NCI-H2196 treated with DMSO at 0.1 percent for 48 hours (cell line): Measurements from ENCODE around the gene PRKAR1B.

ENCODE experiments used
- DNase-seq: peaks from one replicate; lab custom pipeline; 2025; ENCODE audit not compliant: unreplicated experiment; lab: John Stamatoyannopoulos, UW

PRKAR1B gene

DNA sequence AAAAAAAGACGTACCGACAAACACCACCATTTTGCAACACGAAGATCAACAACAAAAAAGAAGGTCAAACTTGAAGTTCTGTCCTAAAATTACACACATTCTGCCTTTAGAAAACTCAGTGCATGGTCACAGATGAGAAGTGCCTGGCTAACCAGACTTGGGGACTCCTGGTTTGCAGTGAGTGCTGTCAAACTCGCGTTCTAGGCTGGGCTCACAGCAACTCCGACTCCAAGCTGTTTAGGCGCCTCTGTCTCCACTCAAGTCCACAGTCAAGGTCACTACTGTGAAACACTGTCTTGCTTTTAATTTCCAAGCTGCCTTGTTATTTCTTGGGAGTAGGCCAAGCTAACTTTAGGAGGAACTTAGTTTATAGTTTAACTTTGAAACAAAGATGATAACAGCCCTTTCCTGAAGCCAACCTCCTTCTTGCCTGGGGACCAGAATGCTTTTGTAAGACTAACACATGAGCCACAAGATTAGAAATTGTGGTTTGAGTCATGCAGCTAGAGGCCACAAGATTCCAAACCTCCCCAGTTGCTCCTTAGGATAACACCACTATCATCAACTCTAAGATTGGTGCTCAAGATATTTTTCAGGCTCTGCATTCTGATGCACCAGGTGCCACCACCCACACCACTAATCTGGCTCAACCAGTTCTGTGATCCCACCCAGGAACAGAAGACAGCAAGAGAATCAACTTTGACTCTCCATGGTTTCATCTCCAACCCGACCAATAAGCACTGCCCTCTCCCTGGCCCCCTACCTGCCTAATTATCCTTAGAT, 1.7 kb downstream of the PRKAR1B start:
- DNase-seq = no peak

DNA sequence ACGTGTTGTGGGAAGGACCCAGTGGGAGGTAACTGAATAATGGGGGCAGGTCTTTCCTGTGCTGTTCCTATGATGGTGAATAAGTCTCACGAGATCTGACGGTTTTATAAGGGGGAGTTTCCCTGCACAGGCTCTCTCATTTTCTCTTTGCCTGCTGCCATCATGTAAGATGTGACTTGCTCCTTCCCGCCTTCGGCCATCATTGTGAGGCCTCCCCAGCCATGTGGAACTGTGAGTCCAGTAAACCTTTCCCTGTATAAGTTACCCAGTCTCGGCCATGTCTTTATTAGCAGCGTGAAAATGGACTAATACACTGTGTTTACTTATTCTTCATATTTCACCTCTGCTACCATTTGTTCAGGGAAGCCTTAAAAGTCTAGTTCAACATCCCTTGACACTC, 2.8 kb downstream of the PRKAR1B start:
- DNase-seq = no peak

DNA sequence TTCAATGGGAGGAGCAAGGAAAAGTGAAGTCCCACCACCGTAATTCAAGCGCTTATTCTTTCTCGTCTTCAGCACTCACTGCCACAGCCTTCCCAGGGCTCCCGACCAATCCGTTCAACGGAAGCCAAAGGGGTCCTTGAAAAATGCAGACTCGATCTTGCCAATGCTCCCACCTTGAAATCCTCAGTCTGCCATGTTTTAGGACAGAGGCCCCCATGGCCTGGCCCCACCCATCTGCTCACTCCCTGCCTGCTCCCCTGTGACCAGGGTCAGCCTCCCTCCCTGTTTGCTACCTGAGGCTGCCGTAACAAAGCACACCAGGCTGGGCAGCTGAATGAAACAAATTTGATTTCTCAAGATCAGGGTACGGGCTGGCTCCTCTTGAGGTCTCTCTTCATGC, 3.5 kb downstream of the PRKAR1B start:
- DNase-seq = no peak

DNA sequence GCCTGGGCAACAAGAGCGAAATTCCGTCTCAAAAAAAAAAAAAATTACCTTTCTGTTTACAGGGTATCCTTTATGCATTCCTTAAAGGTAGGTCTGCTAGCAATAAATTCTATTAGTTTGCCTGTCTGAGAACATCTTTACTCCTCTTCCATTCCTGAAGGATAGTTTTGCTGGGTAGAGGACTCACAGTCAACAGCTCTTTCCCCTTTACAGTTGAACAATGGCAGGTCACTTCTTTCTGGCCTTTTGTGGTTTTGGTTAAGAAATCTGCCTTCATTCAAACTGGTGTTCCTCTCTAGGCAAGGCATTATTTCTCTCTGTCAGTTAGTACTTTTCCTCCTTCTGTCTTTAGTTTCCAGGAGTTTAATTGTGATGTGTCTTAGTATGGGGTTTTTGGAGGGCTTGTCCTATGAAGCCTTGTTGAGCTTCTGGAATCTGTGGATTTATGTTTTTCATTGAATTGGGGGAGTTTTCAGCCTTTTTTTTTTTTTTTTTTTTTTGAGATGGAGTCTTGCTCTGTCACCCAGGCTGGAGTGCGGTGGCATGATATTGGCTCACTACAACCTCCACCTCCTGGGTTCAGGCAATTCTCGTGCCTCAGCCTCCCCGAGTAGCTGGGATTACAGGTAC, 5.3 kb downstream of the PRKAR1B start:
- no peak for DNase-seq

DNA sequence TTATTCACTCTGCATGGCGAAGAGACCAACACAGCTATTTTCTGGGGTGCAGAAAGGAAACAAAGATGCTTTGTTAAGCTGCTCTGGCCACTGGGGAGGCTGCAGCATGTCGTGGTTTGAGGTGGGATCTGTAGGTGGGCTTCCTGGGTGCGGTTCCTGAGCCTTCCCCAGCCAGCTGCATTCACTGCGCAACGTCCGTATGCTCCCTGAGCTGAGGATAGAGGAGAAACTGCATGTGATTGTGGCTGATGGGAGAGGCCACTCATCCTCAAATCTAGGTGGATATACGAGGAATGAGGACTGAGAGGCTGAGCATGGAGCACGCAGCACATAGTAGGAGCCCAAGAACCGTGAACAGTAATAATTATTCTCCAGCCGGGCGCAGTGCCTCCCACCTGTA, 10.4 kb downstream of the PRKAR1B start:
- DNase-seq = no peak

DNA sequence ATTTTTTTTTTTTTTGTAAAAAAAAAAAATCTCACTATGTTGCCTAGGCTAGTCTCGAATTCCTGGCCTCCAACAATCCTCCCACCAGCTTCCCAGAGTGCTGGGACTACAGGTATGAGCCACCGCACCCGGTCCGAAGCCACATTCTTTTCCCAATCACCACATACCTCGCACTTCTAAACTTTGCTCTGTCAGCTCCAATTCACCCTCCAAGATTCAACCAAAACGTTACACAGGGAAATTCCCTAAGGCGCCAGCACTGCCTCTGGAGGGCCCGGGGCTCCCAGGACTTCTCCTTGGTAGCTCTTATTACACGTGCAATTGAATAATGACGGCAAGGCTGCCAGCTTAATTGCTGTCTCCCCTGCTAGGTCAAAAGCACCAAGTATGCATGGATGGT, 10.9 kb downstream of the PRKAR1B start:
- no peak for DNase-seq

DNA sequence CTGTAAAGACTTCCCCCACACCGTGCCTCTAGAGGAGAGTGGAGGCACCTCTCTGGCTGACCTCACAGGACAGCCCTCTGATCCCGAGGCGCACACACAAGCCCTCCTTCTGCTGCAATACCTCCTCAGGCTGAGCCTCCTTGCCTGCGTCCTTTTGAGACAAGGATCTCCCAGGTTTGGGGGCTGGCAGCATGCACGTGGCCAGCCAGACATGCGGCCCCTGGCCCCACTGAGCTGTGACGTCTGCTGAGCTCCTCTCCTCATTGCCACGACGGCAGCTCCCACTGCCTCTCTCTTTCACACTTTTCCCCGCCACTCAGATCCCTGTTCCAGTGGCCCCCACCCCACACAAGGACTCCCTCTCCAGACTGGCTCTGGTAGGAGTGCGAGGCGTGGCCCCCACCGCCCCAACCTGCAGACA, 12.8 kb downstream of the PRKAR1B start:
- no peak for DNase-seq

DNA sequence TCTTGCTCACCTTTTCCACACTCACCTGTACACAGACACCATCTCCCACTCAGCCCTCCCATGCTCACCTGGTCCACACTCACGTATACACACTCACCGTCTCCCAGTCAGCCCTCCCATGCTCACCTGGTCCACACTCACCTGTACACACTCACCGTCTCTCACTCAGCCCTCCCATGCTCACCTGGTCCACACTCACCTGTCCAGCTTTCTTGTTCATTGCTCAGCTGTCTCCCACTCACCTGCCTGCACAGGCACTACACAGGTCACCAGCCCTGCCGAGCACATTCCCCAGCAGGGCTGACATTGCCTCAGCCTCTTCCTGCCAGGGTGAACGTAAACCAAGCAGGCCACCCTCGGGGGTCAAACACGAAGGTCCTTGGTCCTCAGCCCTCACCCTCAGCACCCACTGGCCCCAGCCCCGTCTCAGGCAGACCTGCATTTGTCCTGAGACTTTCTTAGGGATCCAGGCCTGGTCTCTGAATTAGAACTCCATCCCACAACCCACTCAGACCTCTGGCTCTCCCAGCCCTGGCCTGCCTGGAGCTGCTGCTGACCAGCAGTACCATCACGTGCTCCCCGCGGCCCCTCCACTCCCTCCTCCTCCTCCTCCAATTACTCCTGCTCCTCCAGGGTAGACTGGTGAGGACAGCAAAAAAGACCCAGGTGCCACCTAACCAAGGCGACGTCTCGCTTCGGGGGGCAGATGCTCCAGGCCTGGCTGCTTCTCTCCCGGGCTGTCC, 13.4 kb downstream of the PRKAR1B start:
- no peak for DNase-seq

DNA sequence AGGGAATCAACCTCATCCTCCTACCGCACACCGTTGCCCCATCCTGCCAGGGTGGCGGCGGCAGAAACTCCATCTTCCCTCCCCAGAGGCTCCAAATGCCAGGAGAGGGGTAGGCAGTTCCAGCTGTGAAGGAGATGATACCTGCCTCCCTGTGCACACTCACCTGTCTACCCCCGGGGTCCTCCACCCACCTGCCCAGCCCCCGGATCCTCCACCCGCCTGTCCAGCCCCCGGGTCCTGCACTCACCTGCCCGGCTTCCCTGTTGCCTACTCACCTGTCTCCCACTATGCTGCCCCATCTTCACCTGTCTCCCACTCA, 14.0 kb downstream of the PRKAR1B start:
- no peak for DNase-seq

DNA sequence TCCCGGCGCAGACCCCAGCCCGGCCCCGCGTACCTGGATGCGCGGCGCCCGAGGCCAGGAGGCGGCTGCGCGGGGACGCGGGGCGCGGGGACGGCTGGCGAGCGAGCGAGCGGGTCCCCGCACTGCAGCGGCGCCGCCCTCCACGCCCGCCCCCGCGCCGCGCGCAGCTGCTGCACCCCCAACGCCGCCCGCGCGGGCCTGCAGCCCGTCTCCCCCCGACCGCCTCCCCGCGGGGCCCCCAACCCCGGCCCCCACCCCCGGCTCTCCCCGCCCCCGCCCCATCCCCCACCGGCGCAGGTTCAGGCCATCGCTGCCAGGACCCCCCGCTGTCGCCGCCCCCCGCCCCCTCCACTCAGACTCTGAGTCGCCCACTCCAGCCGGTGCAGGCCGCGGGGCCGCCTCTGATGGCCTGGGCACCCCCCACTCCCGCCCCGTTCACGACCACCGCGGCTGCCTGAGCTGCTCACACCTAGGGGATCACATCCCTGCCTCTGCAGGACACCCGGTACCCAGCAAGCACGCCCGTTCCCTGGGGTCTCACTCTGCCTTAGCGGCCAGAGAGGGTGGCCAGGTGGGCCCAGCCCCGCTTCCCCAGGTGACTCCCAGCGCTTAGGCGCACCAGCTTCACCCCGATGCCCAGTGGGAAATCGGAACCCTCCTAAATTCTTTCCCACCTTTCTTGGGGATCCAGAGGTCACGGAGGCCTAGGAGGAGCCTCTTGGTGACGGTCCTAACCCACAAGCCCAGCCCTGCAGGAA, 14.5 kb downstream of the PRKAR1B start:
- DNase-seq = no peak

DNA sequence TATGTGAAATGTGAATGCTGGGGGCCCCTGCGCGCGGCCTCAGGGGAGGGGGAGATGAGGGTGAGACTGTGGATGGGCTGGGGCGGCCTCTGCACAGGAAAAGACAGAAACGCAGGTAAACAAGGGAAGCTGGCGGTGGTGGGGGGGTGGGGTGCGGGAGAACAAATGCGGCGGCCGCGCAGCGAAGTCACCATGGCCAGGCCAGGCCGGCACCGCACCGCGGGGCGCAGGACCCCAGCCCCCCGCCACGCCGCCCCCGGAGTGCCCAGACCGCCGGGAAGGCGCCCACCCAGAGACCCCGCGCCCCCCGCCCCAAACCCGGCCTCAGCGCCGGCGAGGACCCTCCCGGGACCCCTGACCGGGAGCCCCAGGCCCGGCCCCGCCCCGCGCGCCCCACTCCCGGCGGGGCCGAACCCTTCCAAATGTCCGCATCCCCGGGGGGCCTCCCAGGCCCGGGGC, 15.1 kb downstream of the PRKAR1B start:
- DNase-seq = no peak

DNA sequence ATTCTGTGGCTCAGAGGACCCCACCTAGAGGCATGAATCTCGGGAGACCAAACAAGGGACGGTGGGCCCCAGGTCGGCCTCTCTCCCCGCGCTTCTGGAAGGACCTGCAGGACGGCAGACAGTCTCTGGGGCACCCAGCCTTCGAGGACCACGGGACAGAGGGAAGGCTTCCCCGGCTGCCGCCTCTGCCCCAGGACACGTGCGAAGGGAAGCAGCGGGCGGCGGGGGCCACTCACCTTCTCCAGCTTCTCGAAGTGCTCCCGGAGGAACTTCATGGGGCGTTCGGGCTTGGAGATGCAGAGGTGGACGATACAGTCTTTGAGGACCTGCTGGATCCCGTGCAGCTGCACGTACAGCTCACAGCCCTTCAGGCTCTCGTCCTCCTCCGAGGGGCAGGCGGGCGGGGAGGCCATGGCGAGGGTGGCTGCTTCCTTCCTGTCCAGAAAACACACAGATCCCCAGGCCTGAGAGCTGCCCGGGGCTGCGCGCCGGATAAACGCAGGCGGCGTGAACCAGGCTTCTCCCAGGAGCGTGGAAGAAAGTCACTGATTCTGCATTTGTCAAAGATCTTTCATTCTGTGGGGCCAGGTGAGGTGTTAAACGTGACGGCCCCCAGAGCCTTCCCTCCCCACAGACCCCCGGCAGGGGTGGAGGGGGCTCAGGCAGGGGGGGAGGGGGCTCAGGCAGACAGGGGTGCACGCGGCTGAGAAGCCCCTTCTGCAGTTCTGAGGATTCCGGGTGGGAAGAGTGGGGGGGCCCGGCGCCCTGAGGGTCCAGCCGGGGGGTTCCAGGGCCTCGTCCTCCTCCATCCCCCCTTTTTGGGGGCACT, 15.8 kb downstream of the PRKAR1B start:
- DNase-seq = no peak

DNA sequence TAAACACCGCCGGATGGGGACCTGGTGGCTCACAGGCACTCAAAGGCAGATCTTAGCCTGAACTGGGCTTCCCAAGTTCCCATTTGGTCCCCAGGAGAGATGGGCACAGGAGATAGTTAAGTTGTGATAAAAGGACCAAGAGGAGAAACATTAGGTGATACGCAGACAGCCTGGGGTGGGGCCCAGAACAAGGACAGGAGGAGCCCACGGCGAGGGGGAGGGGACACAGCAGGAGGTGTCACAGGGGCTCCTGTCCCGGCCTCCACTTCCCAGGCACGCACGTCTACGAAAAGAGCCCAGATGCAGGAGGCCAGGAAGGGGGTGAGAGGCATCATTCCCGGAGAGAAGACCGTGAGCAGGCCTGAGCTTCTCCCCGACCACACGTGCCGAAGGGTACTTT, 16.9 kb downstream of the PRKAR1B start:
- DNase-seq = no peak

DNA sequence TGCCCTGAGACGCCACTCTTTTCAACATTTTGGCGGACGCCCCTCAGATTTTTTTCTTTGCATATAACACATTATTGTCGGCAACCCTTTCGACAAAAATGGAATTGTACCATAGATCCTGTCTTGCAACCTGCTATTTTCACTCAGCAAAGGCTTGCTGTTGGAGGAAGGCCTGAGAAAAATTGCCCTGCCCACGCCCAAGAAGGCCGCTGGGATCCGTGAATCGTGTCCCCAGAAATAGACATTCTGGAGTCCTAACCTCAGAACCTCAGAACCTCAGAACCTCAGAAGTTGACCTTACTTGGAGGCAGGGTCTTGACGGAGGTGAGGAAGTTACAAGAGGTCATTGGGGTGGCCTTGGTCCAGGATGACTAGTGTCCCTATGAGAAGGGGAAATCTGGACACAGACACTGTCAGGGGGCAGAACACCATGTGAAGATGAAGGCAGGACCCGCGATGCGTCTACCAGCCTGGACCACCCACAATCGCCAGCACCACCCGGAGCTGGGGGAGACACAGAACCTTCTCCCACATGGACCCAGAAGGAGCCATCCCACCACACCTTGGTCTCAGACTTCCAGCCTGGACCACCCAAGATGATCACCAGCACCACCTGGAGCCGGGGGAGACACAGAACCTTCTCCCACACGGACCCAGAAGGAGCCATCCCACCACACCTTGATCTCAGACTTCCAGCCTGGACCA, 19.6 kb downstream of the PRKAR1B start:
- DNase-seq = no peak

DNA sequence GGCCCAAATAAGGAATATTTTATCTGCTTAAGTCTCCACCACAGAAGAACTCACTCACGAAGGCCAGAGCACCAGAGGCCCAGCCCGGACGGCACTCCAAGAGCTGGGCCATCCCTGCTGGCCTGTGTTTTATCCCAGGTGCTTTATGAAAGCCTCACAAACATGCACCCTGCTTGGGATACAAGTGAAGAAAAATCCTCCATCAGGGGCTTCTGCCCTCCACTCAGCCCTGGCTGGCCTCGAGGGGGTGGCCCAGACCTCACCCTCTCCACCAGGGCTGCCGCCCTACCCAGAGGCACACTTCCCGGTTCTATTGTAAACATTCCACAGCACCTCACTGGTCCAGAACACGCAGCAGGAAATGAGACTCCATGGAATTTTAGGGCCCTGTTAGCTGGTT, 20.4 kb downstream of the PRKAR1B start:
- no peak for DNase-seq

DNA sequence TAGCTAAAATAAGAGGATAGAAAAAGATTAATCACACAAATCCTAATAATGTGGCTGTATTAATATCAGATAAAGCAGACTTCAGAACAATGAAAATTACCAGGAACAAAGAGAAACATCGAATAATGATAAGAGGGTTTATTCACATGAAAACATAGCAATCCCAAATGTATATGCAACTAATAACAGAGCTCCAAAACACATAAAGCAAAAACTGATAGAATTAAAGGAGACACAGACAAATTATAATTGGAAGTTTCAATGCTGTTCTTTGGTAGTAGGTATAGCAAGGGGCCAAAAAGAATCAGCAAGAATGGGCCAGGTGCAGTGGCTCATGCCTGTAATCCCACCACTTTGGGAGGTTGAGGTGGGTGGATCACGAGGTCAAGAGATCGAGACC, 24.0 kb downstream of the PRKAR1B start:
- DNase-seq = no peak

DNA sequence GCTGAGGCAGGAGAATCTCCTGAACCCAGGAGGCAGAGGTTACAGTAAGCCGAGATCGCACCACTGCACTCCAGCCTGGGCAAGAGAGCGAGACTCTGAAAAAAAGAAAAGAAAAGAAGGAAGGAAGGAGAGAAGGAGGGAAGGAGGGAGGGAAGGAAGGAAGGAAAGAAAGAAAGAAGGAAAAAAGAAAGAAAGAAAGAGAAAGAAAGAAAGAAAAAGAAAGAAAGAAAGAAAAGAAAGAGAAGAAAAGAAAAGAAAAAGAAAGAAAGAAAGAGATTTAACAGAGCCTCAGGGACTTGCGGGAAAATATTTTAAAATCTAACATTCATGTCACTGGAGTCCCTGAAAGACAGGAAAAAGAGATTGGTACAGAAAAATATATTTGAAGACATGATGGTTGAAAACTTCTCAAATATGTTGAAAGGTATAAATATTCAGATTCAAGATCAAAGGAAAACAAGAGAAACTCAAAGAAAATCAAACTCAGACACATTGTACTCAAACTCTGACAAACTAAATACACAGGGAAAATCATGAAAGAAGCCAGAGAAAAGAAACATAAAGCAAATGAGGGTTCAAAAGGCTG, 25.9 kb downstream of the PRKAR1B start:
- DNase-seq = no peak

DNA sequence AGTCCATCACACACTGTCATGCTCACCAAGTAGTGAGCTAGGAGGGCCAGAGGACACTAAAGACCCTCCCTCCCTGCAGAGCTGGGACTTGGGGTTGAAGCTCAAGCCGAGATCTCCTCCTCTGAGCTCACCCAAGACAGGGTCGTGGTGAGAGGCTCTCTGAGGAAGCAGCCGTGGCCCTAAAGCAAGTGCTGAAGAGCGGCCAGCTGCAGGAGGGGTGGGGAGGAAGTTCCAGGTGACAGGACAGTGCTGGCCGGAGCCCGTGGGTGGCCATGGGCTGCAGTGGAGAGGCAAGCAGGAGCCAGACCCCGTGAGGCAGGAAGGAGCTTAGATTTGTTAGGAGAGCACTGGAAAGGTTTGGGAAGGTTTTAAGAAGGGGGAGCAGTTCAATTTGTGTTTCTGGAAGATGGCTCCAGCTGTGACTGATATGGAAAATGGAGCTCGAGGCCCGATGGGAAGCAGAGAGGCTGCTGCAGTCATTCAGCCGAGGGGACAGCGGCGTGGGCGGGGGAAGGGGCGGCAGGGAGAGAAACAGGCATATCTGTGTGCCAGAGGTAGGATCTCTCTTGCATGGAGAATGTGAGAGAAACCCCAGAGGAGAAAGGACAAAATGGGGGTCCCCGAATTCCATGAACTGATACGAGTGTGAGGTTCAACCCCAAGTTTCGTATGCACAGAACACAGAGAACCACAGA, 27.5 kb downstream of the PRKAR1B start:
- DNase-seq = no peak
